OCI-LY7 (cell line): Measurements from ENCODE around the gene RSPH6A.

Source experiments
- EZH2phosphoT487 ChIP-seq: fragments of 200-600 bp; sonication (generic); IDR thresholded peaks from 2 replicates; pipeline ENCODE4 v1.6.1; 2018; ENCODE audit warnings: low read depth, borderline replicate concordance, mild to moderate bottlenecking, mixed run types, antibody characterized with exemption, low read length, moderate library complexity, mixed read lengths
- TF ChIP-seq, protein P1 (sequence below): fragments of 200-600 bp; sonication (generic); conservative IDR thresholded peaks from 2 replicates; pipeline ENCODE4 v1.5.1; 2014; ENCODE audit warnings: mild to moderate bottlenecking, antibody characterized with exemption, low read length, moderate library complexity, mixed read lengths

GRCh38 chr19:45772130-45772840 lies 42.8 kb downstream of the RSPH6A start:
- TF ChIP-seq EZH2phosphoT487: no peak
- TF ChIP-seq, protein P1, sequence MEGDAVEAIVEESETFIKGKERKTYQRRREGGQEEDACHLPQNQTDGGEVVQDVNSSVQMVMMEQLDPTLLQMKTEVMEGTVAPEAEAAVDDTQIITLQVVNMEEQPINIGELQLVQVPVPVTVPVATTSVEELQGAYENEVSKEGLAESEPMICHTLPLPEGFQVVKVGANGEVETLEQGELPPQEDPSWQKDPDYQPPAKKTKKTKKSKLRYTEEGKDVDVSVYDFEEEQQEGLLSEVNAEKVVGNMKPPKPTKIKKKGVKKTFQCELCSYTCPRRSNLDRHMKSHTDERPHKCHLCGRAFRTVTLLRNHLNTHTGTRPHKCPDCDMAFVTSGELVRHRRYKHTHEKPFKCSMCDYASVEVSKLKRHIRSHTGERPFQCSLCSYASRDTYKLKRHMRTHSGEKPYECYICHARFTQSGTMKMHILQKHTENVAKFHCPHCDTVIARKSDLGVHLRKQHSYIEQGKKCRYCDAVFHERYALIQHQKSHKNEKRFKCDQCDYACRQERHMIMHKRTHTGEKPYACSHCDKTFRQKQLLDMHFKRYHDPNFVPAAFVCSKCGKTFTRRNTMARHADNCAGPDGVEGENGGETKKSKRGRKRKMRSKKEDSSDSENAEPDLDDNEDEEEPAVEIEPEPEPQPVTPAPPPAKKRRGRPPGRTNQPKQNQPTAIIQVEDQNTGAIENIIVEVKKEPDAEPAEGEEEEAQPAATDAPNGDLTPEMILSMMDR: no peak
